K562 (cell line): ENCODE results near the gene ZNF512B. TPM values are rescaled to one million over a fixed set of nuclear protein-coding genes. Genes with fewer than 3 reads are reported as not detected.
A peak's percentile ranks its signal among the peaks of the same experiment; 100 is the strongest.

Source experiments
- ATAC-seq: fragments of 200-7000 bp; cut with Tn5 transposase; 3 replicates; pipeline ENCODE4 v1.9.1; 2020; ENCODE audit warnings: moderate library complexity
- BruUV-seq: library from RNA; stranded (reverse); fragments of 400-500 nt; replicated peaks from 2 replicates; lab custom pipeline; 2021; lab: Mats Ljungman, UMichigan
- CTCF ChIA-PET: fragments of 300-600 bp; formaldehyde crosslinking; extraction: SDS; loops from one replicate; lab custom pipeline; 2021; ENCODE audit warnings: low intra/inter-chr PET ratio; lab: Yijun Ruan, JAX
- POLR2A ChIA-PET: fragments of 300-600, 350-650 bp; sonication (Branson Sonifier 250); formaldehyde crosslinking; extraction: SDS; loops from one replicate; lab custom pipeline; 2021; ENCODE audit warnings: antibody characterized with exemption, inconsistent platforms; lab: Yijun Ruan, JAX
- DNase-seq, 4 experiments: peaks; one replicate each; pipeline versions ENCODE4 v3.0.0 to v3.0.0-alpha.2; 2011 to 2018; ENCODE audit warnings: low spot score in 3 of 4, mixed read lengths in 3 of 4; ENCODE audit errors: extremely low read depth in 1 of 4
- FAIRE-seq: peaks from 2 replicates; lab custom pipeline; 2011; peaks lifted over from hg19 to GRCh38; lab: Jason Lieb, UNC
- H2AFZ ChIP-seq: 2 replicates; pipeline ENCODE4 v1.6.0; 2011; ENCODE audit warnings: low read depth, low read length, control low read depth, inconsistent platforms
- H3K27ac ChIP-seq: fragments of 200-600 bp; 3 replicates; pipeline ENCODE4 v1.8.0; 2011; ENCODE audit warnings: low read depth, mild to moderate bottlenecking, control low read depth, inconsistent platforms, low read length, moderate library complexity, mixed read lengths; ENCODE audit errors: extremely low read depth
- H3K27me3 ChIP-seq, 2 experiments: fragments of 300-600 bp in 1 of 2; 2 replicates in 1 of 2; 3 replicates in 1 of 2; pipeline versions ENCODE4 v1.6.0 to v1.8.0; 2011; ENCODE audit warnings: inconsistent platforms in 2 of 2, low read length in 2 of 2, mild to moderate bottlenecking in 1 of 2, mixed read lengths in 1 of 2, moderate library complexity in 1 of 2; ENCODE audit not compliant: control insufficient read depth in 2 of 2, insufficient read depth in 2 of 2
- H3K36me3 ChIP-seq: fragments of 300-600 bp; 3 replicates; pipeline ENCODE4 v1.8.0; 2011; ENCODE audit warnings: mild to moderate bottlenecking, low read length, inconsistent platforms; ENCODE audit not compliant: control insufficient read depth, insufficient read depth
- H3K4me1 ChIP-seq, 2 experiments: fragments of 200-600 bp in 1 of 2; replicated peaks in 1 of 2; 2 replicates in 1 of 2; 3 replicates in 1 of 2; pipeline versions ENCODE4 v1.5.1 to v1.8.0; 2011; ENCODE audit warnings: inconsistent platforms in 2 of 2, low read length in 2 of 2, mild to moderate bottlenecking in 1 of 2, mixed read lengths in 1 of 2, moderate library complexity in 1 of 2; ENCODE audit not compliant: control insufficient read depth in 2 of 2, insufficient read depth in 2 of 2
- H3K4me2 ChIP-seq: 2 replicates; pipeline ENCODE4 v1.6.1; 2011; ENCODE audit warnings: low read length, control low read depth, inconsistent platforms, mixed read lengths; ENCODE audit not compliant: insufficient read depth
- H3K4me3 ChIP-seq: fragments of 200-600 bp; sonication (generic), shearing (Covaris generic); 2 replicates; pipeline ENCODE4 v1.5.1; 2016; ENCODE audit warnings: control low read depth, inconsistent platforms
- H3K79me2 ChIP-seq: fragments of 200-600 bp; 3 replicates; pipeline ENCODE4 v1.8.0; 2011; ENCODE audit warnings: low read length, inconsistent platforms; ENCODE audit not compliant: control insufficient read depth, insufficient read depth
- H3K9ac ChIP-seq, 2 experiments: 2 replicates each; pipeline versions ENCODE4 v1.6.0 to v1.6.1; 2011; ENCODE audit warnings: low read depth in 2 of 2, low read length in 2 of 2, control low read depth in 1 of 2, inconsistent platforms in 1 of 2, mild to moderate bottlenecking in 1 of 2, mixed read lengths in 1 of 2; ENCODE audit not compliant: insufficient read depth in 1 of 2
- H3K9me1 ChIP-seq: one replicate; pipeline ENCODE4 v1.6.0; 2011; ENCODE audit warnings: inconsistent platforms, mild to moderate bottlenecking, low read length, moderate library complexity; ENCODE audit not compliant: control insufficient read depth, insufficient read depth
- H3K9me3 ChIP-seq: replicated peaks from 2 replicates; pipeline ENCODE4 v1.5.1; 2011; ENCODE audit warnings: low read depth, low read length, inconsistent platforms; ENCODE audit not compliant: control insufficient read depth, insufficient read depth
- H4K20me1 ChIP-seq: replicated peaks from 2 replicates; pipeline ENCODE4 v1.6.1; 2011; ENCODE audit warnings: low read length, inconsistent platforms, mixed read lengths; ENCODE audit not compliant: control insufficient read depth, insufficient read depth
- ARID1B ChIP-seq: fragments of 450-650 bp; IDR thresholded peaks from 2 replicates; pipeline ENCODE4 v1.6.1; 2016; ENCODE audit warnings: antibody characterized with exemption, mild to moderate bottlenecking, inconsistent platforms
- CBX8 ChIP-seq: fragments of 200-600 bp; sonication (generic); IDR thresholded peaks from 2 replicates; pipeline ENCODE4 v1.6.1; 2012; ENCODE audit warnings: borderline replicate concordance, mixed run types, low read depth, mild to moderate bottlenecking, moderate library complexity, mixed read lengths, low read length, control low read depth, inconsistent platforms; ENCODE audit not compliant: poor library complexity, severe bottlenecking; ENCODE audit errors: extremely low read depth
- PTRF ChIP-seq: fragments of 450-650 bp; IDR thresholded peaks from 2 replicates; pipeline ENCODE4 v1.6.1; 2016; ENCODE audit warnings: mild to moderate bottlenecking, missing genetic modification characterization, missing compliant biosample characterization
- U2AF2 ChIP-seq: fragments of 200-400 bp; formaldehyde crosslinking; optimal IDR thresholded peaks from 2 replicates; pipeline ENCODE3; 2017; ENCODE audit warnings: low read depth, mild to moderate bottlenecking, low read length
- XRCC5 ChIP-seq: fragments of 200-400 bp; formaldehyde crosslinking; IDR thresholded peaks from 2 replicates; pipeline ENCODE4 v1.6.1; 2017; ENCODE audit warnings: low read depth, mild to moderate bottlenecking, low read length
- whole genome bisulfite sequencing: fragments of 100-300 bp; shearing (Covaris generic); methylation state at CpG from one replicate; pipeline ENCODE4 v1.1.6; 2016; ENCODE audit warnings: low coverage, mixed read lengths; ENCODE audit not compliant: insufficient coverage; ENCODE audit errors: missing lambda C conversion rate; 5-methylcytosine and 5-hydroxymethylcytosine counted together
- in situ Hi-C: fragments of 300-500 bp; cut with MboI; formaldehyde crosslinking; loops from 4 replicates; pipeline ENCODE4 v1.15.0; 2018; ENCODE audit warnings: inconsistent platforms, mixed read lengths
- intact Hi-C: fragments of 100-400 bp; cut with micrococcal nuclease; formaldehyde crosslinking; loops from 2 replicates; pipeline ENCODE4 v1.14.2; 2022
- polyA plus RNA-seq, 8 experiments: library from polyadenylated mRNA; depleted of rRNA in 4 of 8; stranded (reverse) in 5 of 8; unstranded in 3 of 8; fragments of >200 nt; fragmentation: Nextera tagmentation in 2 of 8; fragmentation: Illumina TruSeq in 1 of 8; extraction: Ambion mirVana in 2 of 8; extraction: Trizol in 1 of 8; gene quantifications; 2 replicates each; pipeline versions ENCODE4 v1.2.1 to v1.2.3, GENCODE V29; 2011 to 2014; ENCODE audit warnings: inconsistent platforms in 1 of 8, missing spikeins in 1 of 8
- total RNA-seq, 7 experiments: library from RNA; depleted of rRNA in 6 of 7; stranded (reverse); fragments of >200 nt in 6 of 7; fragmentation: Illumina TruSeq in 2 of 7; extraction: Trizol in 2 of 7; gene quantifications; 2 replicates each; pipeline versions ENCODE4 v1.2.1 to v1.2.3, GENCODE V29; 2011 to 2021; ENCODE audit warnings: low replicate concordance in 1 of 7

The ZNF512B gene
- total and polyA plus RNA-seq, 9 of the 15 experiments (the other 6 are each of a cell fraction or from before 2014, with no cell fraction given) = 0.01 to 27.8 (median 8.2) TPM

DNA sequence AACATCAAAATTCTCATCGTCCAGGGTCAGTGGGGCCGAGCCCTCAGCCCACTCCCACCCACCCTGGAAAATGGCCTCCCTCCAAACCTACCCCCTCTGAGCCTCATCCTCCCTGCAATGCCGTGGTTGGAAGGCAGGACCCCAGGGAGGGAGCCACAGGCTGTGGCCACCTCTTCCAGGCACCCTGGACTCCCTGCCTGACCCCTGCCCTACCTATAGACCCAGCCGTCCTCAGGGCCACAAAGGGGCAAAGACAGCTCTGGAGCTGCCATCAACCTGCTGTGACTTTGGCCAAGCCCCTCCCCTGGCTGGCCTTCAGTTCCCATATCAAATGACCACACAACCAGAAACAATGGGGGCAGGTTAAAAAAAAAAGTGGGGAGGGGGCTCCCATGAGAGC, 11.3 kb downstream of the ZNF512B start:
- Histone ChIP-seq H3K9me3 (no peaks in the 10 kb centered on the region), H3K36me3 (peaks cover 54% of the 10 kb centered on the region; the same call in 2 of the 3 replicates), H3K27ac (no peak overlapping the region)
- intact Hi-C loops = loop anchor here (5.0 kb wide), 1 partner anchor 251 kb away; the partner anchor contains the start of genes ARFRP1 and ZGPAT
- TF ChIP-seq PTRF (tag) = no peak
- TF ChIP-seq U2AF2 = no peak
- TF ChIP-seq XRCC5 = no peak
- no peak for TF ChIP-seq CBX8
- no peak for TF ChIP-seq ARID1B
- TF ChIP-seq, all 486 proteins: peak for 0
- ATAC-seq = no peak
- BruUV-seq = no TSS peak
- peak overlapping the region in 1 of 2 experiments; percentile 89; a peak in 2 of 4 replicates for H3K9ac ChIP-seq
- no peaks in the 10 kb centered on the region for H3K27me3 ChIP-seq
- no peak for FAIRE-seq
- H3K79me2 ChIP-seq = peaks cover 28% of the 10 kb centered on the region
- no peak overlapping the region for H3K4me2 ChIP-seq
- peaks cover 13% of the 10 kb centered on the region; the same call in 1 of the 2 replicates for H4K20me1 ChIP-seq
- in situ Hi-C loops = no loop called here
- H3K4me3 ChIP-seq = no peak overlapping the region
- CTCF ChIA-PET = no interaction called here
- H3K4me1 ChIP-seq = peaks cover 16 to 73% of the 10 kb centered on the region in 2 experiments; a peak in 4 of 5 replicates
- 57% methylated on average over 4 of the region's 4 CpGs for WGBS
- POLR2A ChIA-PET = interaction anchor here (1.7 kb wide), 1 partner anchor 10 kb away, joined by 6 read pairs; no protein-coding TSS in a partner anchor
- H3K9me1 ChIP-seq = peaks cover 4% of the 10 kb centered on the region
- no peak overlapping the region for H2AFZ ChIP-seq
- no peak for DNase-seq
